Activated naive CD8-positive, alpha-beta T cell treated with anti-CD3 and anti-CD28 coated beads, Interleukin-2, amount 50 U/mL, for 24 hours (primary cell): ENCODE measurements around the gene GALP.
"Not testable (repeated sequence)": the region's sequence is repeated elsewhere in the genome, so short reads cannot be mapped to it uniquely, and the experiment has no call there.

Source experiments
- ATAC-seq: fragments of 150-1000 bp; cut with Tn5 transposase; one replicate; pipeline ENCODE4 v1.10.0; 2021
- DNase-seq: peaks from one replicate; pipeline ENCODE4 v3.0.0; 2021
- H3K27ac Mint-ChIP-seq: one replicate; pipeline ENCODE4 v1.8.0; 2021; ENCODE audit warnings: mild to moderate bottlenecking, mixed read lengths
- H3K27me3 Mint-ChIP-seq: one replicate; pipeline ENCODE4 v1.8.0; 2021; ENCODE audit warnings: mixed read lengths
- H3K36me3 Mint-ChIP-seq: one replicate; pipeline ENCODE4 v1.8.0; 2021; ENCODE audit warnings: low read depth, mixed read lengths
- H3K4me1 Mint-ChIP-seq: one replicate; pipeline ENCODE4 v1.8.0; 2021; ENCODE audit warnings: mixed read lengths
- H3K4me3 Mint-ChIP-seq: one replicate; pipeline ENCODE4 v1.8.0; 2021; ENCODE audit warnings: mild to moderate bottlenecking, moderate library complexity, mixed read lengths
- H3K9me3 Mint-ChIP-seq: one replicate; pipeline ENCODE4 v1.8.0; 2021; ENCODE audit warnings: mixed read lengths

GALP gene

DNA sequence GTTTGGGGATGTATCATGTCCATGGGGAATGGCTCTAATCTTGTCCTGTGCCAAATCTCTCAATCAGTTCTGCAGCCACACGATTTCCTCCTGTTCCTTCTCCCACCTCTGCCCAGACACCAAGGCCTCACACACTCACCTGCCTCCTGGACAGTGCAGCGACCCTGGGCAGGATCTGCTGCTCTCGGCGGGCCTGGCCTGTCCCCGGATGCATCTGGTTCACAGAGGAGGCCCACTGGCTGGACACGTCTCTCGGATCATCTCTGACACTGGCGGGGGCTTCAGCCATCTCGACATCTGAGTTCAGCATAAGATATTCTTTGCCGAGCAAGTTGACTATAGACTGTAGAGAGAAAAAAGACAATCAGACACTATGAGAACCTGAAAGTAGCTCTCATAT lies 15.9 kb downstream of the GALP start:
- no peak overlapping the region for H3K4me3 Mint-ChIP-seq
- H3K36me3 Mint-ChIP-seq = no peaks in the 10 kb centered on the region
- no peaks in the 10 kb centered on the region for H3K4me1 Mint-ChIP-seq
- ATAC-seq = no peak
- H3K27ac Mint-ChIP-seq = no peak overlapping the region
- no peaks in the 10 kb centered on the region for H3K9me3 Mint-ChIP-seq
- DNase-seq = no peak
- H3K27me3 Mint-ChIP-seq = peaks cover 4% of the 10 kb centered on the region

DNA sequence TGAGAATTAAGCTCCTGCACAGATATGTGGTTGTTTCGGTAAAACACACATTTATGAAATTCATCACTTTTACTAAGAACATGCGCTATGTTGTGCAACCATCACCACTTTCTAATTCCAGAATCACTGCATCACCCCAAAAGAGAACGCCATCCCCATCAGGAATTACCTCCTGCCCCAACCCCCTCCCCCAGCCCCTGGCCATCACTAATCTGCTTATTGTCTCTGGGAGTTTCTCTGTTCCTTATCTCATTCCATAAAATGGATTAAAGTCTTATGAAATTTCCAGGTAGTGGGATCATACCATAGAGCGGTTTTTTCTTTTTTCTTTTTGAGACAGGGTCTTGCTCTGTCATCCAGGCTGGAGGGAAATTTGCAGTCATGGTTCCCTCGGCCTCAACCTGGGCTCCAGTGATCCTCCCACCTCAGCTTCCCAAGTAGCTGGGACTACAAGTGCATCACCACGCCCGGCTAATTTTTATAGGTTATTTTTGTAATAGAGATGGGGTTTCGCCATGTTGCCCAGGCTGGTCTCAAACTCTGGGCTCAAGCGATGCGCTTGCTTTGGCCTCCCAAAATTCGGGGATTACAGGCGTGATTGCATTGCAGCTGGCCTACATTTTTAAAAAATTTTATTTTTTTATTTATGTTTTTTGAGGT lies 18.3 kb downstream of the GALP start:
- ATAC-seq (no peak), DNase-seq (no peak)
- Mint-ChIP-seq H3K27me3 (no peaks in the 10 kb centered on the region), H3K4me3 (no peak overlapping the region), H3K27ac (no peak overlapping the region), H3K4me1 (no peaks in the 10 kb centered on the region), H3K9me3 (no peaks in the 10 kb centered on the region), H3K36me3 (no peaks in the 10 kb centered on the region)

- DNase-seq, H3K27ac Mint-ChIP-seq, H3K27me3 Mint-ChIP-seq, H3K4me3 Mint-ChIP-seq, ATAC-seq, H3K36me3 Mint-ChIP-seq, H3K4me1 Mint-ChIP-seq, H3K9me3 Mint-ChIP-seq: not testable (repeated sequence)
These were observed 21.8 kb downstream of the GALP start, which contains the start of gene ZSCAN5B for GRCh38 chr19:56197646-56198045. TSS of gene ZSCAN5B (minus strand) at chr19:56197783. CDS start at chr19:56193052, 4,731 bp downstream.

GRCh38 chr19:56199687-56200086 lies 23.9 kb downstream of the GALP start:
- H3K27me3 Mint-ChIP-seq = peaks cover 8% of the 10 kb centered on the region
- ATAC-seq (no peak), DNase-seq (no peak)
- no peak overlapping the region for H3K4me3 Mint-ChIP-seq
- no peak overlapping the region for H3K27ac Mint-ChIP-seq
- no peaks in the 10 kb centered on the region for H3K9me3 Mint-ChIP-seq
- no peaks in the 10 kb centered on the region for H3K36me3 Mint-ChIP-seq
- H3K4me1 Mint-ChIP-seq = no peaks in the 10 kb centered on the region

DNA sequence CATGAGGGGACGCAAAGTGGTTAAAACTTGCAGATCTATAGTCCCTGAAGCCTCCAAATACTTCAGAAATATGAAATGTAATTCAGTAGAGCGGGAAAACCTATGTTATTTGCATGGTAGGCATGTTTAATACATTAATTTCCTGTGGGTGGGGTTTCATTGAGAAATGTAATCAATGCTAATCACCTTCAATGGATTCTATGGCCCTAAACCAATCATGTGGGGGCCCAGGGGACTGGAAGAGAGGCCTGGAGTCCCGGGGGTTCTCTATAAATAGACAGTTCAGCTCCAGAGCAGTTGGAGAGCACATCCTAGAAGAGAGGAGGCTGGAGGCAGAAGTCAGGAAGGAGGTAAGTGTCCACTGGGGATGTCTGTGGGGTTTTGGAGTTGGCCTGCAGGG lies 26.2 kb downstream of the GALP start, which contains the start of gene ZSCAN5C:
Gene ZSCAN5C, plus strand, starts transcription at position 301 of the 400 bp plus-strand sequence. CDS start 3,641 bp downstream, outside the sequence.
- no peaks in the 10 kb centered on the region for H3K4me1 Mint-ChIP-seq
- no peaks in the 10 kb centered on the region for H3K36me3 Mint-ChIP-seq
- peaks cover 8% of the 10 kb centered on the region for H3K27me3 Mint-ChIP-seq
- no peak for DNase-seq
- ATAC-seq = no peak
- no peak within 1 kb of the TSS for H3K27ac Mint-ChIP-seq
- H3K9me3 Mint-ChIP-seq = no peaks in the 10 kb centered on the region
- H3K4me3 Mint-ChIP-seq = no peak within 1 kb of the TSS

DNA sequence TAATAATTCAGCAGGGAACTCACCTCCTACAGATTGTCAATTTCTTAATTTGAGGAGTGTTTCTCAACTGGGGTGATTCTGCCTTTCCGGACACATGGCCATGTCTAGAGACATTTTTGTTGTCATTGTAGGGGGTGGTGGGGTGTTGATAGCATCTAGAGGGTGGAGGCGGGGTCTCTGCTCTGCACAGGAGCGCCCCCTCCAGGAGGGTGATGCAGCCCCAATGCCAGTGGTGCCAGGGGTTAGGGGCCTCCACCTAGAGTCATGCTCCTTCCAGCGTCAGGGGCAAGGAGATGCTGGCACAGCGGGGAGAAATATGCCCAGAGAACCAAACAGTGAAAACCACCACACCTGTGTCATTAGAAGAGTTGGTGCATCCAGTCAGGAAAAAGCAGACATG lies 31.8 kb downstream of the GALP start:
- not testable (repeated sequence) for H3K9me3 Mint-ChIP-seq, H3K27me3 Mint-ChIP-seq, H3K4me1 Mint-ChIP-seq, H3K36me3 Mint-ChIP-seq, H3K4me3 Mint-ChIP-seq, ATAC-seq, DNase-seq, H3K27ac Mint-ChIP-seq

GRCh38 chr19:56209091-56209490 lies 33.3 kb downstream of the GALP start:
- Mint-ChIP-seq H3K4me3 (no peak overlapping the region), H3K27me3 (peaks cover 6% of the 10 kb centered on the region), H3K27ac (no peak overlapping the region), H3K4me1 (no peaks in the 10 kb centered on the region), H3K9me3 (no peaks in the 10 kb centered on the region), H3K36me3 (no peaks in the 10 kb centered on the region)
- no peak for DNase-seq
- ATAC-seq = no peak

DNA sequence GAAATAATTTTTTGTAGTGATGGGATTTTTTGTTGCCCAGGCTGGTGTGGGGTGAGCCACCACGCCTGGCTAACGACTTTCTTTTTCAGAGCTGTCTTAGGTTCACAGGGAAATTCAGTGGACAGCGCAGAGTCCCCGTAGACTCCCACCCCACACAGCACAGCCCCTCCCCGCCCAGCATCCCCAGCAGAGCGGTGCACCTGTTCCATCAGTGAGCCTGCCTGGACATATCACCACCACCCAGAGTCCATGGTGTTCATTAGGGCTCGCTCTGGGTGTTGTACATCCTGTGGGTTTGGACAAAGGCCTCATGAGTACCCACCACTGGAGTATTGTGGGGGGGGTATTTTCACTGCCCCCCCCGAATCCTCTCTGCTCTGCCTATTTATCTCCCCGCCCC lies 34.2 kb downstream of the GALP start:
- not testable (repeated sequence) for H3K27ac Mint-ChIP-seq, H3K4me3 Mint-ChIP-seq, H3K9me3 Mint-ChIP-seq, H3K36me3 Mint-ChIP-seq, ATAC-seq, DNase-seq, H3K4me1 Mint-ChIP-seq
- peaks cover 12% of the 10 kb centered on the region for H3K27me3 Mint-ChIP-seq

DNA sequence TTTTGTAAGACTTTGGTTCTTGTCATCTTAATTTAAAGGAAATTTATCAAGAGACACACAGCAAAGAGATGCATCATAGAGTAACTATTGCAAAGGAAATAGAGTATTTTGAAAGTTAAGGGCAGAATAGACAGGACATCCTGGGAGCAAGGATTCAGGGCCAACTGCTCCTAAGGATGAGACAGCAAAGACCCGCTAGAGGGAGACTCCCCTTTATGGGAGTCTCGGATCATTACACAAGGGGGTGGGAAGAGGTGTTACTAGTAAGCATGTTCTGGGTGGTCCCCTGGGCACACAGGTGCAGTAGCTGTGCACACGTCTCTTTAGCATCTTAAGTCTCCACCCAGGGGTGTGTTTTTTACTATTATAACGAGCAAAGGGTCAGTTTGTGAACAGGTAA lies 35.9 kb downstream of the GALP start:
- no peaks in the 10 kb centered on the region for H3K9me3 Mint-ChIP-seq
- H3K36me3 Mint-ChIP-seq = no peaks in the 10 kb centered on the region
- H3K27me3 Mint-ChIP-seq = peaks cover 25% of the 10 kb centered on the region
- no peak overlapping the region for H3K4me3 Mint-ChIP-seq
- ATAC-seq = no peak
- no peak overlapping the region for H3K27ac Mint-ChIP-seq
- H3K4me1 Mint-ChIP-seq = no peaks in the 10 kb centered on the region
- DNase-seq = no peak

DNA sequence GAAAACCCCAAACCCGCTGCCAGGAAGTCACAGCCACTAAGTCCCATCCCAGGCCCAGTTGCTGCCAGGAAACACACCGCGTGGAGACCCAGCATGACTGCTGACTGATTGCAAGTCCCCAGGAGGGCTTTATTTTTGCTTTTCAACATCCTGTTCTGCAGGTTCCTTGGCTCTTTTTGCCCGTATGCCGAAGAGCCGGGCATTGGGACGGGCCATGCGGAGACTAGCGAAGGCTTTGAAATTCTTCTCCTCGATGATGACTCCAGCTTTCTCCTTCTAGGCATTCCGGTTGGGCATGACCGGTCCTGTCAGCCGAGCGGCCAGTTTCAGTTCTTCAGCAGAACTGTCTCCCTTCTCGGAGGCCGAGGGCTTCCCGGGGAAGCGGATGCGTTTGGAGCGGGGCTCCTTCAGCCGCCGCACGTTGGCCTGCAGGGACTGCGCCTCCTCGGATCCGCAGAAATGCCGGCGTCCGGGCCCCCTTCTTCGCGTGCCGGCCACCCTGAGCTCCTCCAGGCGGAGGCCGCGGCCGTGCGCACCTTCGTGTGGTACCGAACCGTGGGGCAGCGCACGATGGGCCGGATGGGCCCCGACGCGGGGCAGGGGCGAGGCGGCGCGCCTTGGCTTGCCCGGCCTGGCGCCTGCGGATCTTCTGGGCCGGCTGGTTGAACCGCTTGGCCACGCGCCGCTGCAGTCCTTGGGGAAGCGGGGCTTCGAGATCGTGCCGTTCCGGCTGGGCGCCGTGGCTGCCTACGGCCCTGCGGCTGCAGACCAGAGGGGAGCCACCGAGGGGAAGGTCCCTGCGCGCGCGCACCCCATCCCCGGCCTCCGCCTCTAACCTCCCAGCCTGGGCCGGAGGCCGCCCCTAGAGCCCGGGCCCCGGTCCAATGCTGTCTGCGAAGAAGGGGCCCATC lies 41.5 kb downstream of the GALP start:
- no peaks in the 10 kb centered on the region for H3K9me3 Mint-ChIP-seq
- peaks cover 32% of the 10 kb centered on the region for H3K27me3 Mint-ChIP-seq
- DNase-seq = no peak
- no peak overlapping the region for H3K4me3 Mint-ChIP-seq
- no peak for ATAC-seq
- H3K36me3 Mint-ChIP-seq = peaks cover 2% of the 10 kb centered on the region
- peaks cover 2% of the 10 kb centered on the region for H3K4me1 Mint-ChIP-seq
- H3K27ac Mint-ChIP-seq = no peak overlapping the region

DNA sequence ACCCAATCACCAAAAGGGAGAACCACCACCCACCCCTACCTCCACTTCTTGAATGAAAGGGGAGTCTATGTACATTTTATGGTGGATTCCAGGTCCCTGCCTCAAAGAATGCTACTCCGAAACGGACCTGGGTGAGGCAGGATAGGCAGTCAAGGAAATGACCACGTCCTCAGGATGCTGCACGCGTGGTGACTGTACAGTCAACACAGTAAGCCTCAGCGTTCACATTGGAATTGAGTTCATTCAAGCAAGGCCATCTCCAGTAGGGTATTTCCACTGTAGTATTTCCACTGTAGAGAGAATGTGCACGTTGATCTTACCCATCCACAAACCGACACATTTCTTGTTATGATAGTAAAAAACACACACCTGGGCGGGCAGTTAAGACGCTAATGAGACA lies 43.2 kb downstream of the GALP start:
- H3K36me3 Mint-ChIP-seq = peaks cover 2% of the 10 kb centered on the region
- H3K4me1 Mint-ChIP-seq = peaks cover 2% of the 10 kb centered on the region
- no peak for DNase-seq
- peaks cover 32% of the 10 kb centered on the region for H3K27me3 Mint-ChIP-seq
- H3K9me3 Mint-ChIP-seq = no peaks in the 10 kb centered on the region
- no peak overlapping the region for H3K4me3 Mint-ChIP-seq
- ATAC-seq = no peak
- no peak overlapping the region for H3K27ac Mint-ChIP-seq

DNA sequence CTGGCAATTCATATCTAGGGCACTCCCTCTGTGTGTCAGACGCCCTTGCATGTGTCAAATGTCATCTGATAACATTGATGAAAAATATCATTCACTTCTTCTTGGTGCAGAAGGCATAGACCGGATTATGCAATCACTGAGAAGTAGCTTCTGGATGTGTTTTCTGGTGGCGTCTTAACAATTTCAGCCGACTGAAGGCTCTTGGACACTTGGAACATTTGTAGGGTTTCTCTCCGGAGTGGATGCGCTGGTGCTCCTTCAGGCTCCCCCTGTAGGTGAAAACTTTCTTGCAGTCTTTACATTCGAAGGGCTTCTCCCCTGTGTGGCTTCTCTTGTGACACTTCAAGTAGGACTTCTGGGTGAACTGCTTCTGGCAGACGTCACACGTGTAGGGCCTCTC lies 45.6 kb downstream of the GALP start:
- H3K9me3 Mint-ChIP-seq, H3K4me3 Mint-ChIP-seq, ATAC-seq, H3K36me3 Mint-ChIP-seq, H3K27ac Mint-ChIP-seq, H3K4me1 Mint-ChIP-seq, DNase-seq: not testable (repeated sequence)
- H3K27me3 Mint-ChIP-seq = peaks cover 14% of the 10 kb centered on the region

DNA sequence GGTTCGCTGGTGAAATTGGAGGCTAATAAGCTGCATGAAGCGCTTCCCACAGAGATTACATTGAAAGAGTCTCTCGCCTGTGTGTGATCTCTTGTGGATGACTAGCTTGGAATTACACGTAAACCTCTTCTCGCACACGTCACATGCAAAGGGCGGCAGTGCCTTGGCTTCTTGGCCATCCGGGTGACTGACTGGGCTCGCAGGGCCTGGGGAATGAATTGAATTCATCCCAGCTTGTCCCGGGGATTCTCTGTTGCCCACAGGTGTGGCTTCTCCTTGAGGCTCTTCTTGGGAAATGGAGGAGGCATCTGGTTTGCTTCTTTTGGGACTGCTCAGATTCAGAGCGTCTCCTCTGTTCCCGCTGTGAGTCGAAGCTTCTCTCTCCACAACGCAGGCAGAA lies 46.0 kb downstream of the GALP start:
- H3K36me3 Mint-ChIP-seq = peaks cover 2% of the 10 kb centered on the region
- H3K27me3 Mint-ChIP-seq = peaks cover 10% of the 10 kb centered on the region
- DNase-seq (no peak), ATAC-seq (no peak)
- no peak overlapping the region for H3K27ac Mint-ChIP-seq
- no peak overlapping the region for H3K4me3 Mint-ChIP-seq
- H3K9me3 Mint-ChIP-seq = no peaks in the 10 kb centered on the region
- H3K4me1 Mint-ChIP-seq = peaks cover 2% of the 10 kb centered on the region

DNA sequence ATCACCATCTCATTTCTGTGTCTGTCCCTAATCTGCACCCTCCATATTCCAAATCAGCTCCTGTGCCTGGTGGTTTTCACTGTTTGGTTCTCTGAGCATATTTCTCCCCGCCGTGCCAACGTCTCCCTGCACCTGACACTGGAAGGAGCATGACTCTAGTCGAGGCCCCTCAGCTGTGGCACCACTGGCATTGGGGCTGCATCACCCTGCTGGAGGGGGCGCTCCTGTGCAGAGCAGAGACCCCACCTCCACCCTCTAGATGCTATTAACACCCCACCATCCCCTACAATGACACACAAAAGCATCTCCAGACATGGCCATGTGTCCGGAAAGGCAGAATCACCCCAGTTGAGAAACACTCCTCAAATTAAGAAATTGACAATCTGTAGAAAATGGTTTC lies 47.1 kb downstream of the GALP start:
- H3K27ac Mint-ChIP-seq = no peak overlapping the region
- peaks cover 2% of the 10 kb centered on the region for H3K36me3 Mint-ChIP-seq
- H3K4me1 Mint-ChIP-seq = peaks cover 2% of the 10 kb centered on the region
- no peak overlapping the region for H3K4me3 Mint-ChIP-seq
- no peaks in the 10 kb centered on the region for H3K9me3 Mint-ChIP-seq
- no peak for ATAC-seq
- no peak for DNase-seq
- H3K27me3 Mint-ChIP-seq = peaks cover 5% of the 10 kb centered on the region

DNA sequence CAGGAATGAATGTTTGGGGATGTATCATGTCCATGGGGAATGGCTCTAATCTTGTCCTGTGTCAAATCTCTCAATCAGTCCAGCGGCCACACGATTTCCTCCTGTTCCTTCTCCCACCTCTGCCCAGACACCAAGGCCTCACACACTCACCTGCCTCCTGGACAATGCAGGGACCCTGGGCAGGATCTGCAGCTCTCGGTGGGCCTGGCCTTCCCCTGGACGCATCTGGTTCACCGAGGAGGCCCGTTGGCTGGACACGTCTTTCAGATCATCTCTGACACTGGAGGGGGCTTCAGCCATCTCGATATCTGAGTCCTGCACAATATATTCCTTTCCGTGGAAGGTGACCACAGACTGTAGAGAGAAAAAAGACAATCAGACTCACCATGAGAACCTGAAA lies 47.7 kb downstream of the GALP start:
- Mint-ChIP-seq H3K27me3 (peaks cover 2% of the 10 kb centered on the region), H3K27ac (no peak overlapping the region)

More for the DNA sequence above, 47.7 kb downstream of the GALP start:
- peaks cover 2% of the 10 kb centered on the region for H3K36me3 Mint-ChIP-seq
- ATAC-seq = no peak
- no peak overlapping the region for H3K4me3 Mint-ChIP-seq
- no peaks in the 10 kb centered on the region for H3K4me1 Mint-ChIP-seq
- no peak for DNase-seq
- no peaks in the 10 kb centered on the region for H3K9me3 Mint-ChIP-seq
